NCI-H1694 (cell line): ENCODE measurements around the gene PPM1N.

Experiments
- DNase-seq: peaks from one replicate; lab custom pipeline; 2025; lab: John Stamatoyannopoulos, UW

Gene PPM1N

DNA sequence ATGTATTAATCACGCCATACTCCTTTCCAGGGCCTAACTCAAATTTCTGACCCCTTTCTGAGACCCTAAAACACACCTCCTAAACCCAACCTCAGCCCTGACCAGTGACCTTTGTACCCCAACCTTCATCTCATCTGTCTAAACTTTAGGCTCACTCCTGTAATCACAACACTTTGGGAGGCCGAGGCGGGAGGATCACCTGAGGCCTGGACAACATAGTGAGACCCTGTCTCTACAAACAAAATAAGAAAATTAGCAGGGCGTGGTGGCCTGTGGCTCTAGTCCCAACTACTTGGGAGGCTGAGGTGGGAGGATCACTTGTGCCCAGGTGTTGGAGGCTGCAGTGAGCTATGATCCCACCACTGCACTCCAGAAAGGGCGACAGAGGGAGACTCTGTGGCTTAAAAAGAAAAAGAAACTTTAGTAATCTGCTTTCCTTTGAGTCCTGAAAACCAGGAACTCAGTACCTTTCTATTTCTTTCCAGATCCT, 6.1 kb upstream of the PPM1N start:
- DNase-seq, result no peak

DNA sequence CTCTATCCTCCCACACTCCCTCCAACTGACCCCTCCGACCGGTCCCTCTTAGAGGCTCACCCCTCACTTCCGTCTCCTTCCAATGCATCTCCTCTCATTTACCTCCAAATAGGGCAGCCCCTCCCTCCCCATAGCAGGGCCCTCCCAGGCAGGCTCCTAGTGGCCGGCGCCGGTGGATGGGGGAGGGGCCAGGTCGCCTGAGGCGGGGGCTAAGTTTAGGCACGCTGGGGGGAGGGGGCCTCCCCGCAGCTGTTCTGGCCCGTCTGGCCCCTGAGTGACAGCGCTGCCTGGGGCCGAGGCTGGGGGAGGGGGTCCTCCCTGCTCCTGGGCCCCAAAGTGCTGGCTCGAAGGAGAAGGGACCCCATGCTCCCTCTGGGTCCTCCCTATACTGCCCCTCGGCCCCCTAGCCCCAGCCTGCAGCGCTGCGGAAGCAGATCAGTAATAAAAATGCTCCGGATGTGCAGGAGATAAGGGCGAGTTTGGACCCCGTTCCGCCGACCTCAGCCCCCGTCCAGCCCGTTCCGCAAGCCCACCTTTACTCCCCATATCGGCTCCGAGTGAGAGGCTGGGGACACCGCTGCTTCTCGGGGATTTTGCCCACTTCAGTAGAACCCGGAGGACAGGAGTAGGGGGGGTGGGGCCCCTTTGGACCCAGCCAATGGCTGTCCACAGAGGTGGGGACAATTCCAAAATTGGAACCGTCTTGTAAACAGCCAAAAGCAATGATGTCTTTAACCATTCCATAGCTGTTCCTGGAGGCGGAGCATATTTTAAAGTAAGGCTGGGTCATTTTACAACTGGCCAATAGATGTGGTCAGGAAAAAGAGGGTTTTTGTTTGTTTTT, 5.4 kb upstream of the PPM1N start:
- DNase-seq, result no peak

DNA sequence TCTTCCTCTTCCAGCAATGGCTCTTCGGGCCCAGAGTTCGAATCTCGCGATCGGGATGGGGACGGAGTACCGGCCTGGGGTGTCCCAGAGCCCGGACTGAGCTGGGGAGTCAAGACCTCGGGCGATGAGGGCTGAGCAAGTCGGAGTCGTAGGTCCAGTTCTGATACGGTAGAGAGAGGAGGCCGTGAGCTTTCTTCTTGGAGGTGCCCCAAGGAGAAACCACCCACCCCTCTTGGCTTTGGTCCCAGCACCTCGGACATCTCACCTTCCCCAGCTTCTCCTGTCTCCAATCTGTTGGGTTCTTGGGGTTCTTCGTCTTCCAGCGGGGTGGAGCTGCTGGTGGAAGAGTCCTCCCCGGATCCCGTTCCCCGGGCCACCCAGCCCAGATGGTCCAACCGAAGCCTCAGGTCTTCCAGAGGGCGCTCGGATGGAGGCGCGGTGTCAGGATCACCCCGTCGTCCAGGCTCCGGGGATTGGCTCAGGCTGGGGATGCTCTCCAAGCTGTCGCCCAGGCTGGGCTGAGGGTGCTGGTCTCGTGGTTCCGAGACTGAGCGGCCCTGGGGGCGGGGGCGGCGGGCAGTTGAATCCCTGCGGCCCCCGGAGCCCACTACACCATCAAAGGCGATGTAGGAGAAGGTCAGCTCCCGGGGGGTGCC, 3.9 kb upstream of the PPM1N start:
- DNase-seq, result no peak

- DNase-seq, result no peak
Observed at GRCh38 chr19:45495178-45495577, 3.1 kb upstream of the PPM1N start.

GRCh38 chr19:45496349-45496953, 1.8 kb upstream of the PPM1N start:
- DNase-seq, result no peak

DNA sequence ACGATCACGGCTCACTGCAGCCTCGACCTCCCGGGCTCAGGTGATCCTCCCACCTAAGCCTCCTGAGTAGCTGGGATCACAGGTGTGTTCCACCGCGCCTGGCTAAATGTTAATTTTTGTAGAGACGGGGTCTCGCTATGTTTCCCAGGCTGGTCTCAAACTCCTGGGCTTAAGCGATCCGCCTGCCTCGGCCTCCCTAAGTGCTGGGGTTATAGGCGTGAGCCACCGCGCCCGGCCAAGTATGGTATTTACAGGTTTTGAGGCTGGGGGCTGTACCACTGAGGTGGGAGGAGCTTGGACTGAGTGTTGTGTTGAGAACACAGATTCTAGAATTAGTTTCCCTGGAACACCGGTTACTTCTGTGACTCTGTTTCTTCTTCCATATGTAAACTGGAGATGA, 452 bp upstream of the PPM1N start:
- no peak for DNase-seq

- DNase-seq, result no peak
Observed at GRCh38 chr19:45499196-45500180, 1.2 kb downstream of the PPM1N start.

DNA sequence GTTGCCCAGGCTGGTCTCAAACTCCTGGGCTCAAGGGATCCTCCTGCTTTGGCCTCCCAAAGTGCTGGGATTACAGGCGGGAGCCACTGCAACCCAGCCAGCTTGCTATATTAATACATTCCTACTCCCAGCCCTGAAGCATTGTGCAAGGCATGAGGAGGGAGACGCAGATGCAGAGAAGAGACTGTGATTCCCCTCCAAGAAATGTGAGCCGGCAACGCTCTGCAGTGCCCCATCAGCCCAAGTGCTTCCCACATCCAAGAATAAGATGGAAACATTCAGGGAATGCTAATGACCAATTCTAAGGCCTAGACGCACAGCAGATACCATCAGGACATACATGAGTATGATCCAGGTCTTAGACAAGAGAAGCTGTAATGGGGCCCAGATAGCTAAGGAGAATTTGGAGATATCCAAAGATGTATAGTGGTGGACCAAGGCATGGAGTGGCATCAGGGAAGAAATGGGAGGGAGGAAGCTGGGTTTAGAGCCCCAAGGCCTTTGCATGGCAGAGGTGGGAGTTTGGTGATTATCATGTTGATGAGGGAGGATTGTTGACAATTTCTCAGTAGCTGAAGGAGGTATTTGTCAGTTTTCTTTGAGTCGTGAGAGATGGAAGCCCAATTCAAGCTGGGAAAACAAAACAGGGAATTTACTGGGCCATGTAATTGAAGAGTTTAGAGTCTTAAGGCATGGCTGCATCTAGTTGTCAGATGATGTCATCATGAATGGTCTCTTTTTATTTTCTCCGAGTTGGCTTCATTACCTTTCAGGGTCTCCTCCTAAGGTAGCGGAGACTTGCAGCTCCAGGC, 2.9 kb downstream of the PPM1N start:
- DNase-seq, result no peak

DNA sequence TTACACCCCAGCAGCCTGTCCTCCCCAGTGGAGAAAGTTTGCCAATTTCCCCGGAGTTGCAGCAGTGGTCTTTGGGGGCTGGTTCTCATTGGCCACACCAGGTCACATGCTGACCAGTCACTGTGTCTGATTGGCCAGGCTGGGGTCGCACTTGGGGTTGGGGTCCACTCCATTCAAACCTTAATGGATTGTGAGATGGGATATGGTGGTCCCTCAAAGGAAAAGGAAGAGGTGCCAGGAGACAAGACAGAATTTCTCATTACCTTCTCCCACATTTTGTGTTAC, 3.4 kb downstream of the PPM1N start:
- no peak for DNase-seq

DNA sequence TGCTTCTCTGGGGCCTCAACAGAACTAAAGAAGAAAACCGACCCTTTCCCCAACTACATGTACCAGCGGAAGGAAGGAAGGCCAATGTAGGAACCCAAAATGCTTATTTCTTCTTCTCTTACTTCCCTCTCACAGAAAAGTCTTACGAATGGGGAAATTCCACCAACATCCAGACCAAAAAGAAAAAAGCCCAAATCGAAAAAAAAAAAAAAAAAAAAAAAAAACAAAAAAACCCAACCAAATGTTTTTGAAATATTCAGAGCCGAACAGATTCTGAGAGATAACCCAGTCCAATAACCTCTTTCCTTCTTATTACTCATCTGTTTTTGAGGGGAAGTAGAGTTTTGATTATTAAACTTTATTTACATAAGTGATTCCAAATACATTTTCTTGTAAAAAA, 3.9 kb downstream of the PPM1N start:
- no peak for DNase-seq

GRCh38 chr19:45503909-45504308, 5.7 kb downstream of the PPM1N start:
- no peak for DNase-seq

DNA sequence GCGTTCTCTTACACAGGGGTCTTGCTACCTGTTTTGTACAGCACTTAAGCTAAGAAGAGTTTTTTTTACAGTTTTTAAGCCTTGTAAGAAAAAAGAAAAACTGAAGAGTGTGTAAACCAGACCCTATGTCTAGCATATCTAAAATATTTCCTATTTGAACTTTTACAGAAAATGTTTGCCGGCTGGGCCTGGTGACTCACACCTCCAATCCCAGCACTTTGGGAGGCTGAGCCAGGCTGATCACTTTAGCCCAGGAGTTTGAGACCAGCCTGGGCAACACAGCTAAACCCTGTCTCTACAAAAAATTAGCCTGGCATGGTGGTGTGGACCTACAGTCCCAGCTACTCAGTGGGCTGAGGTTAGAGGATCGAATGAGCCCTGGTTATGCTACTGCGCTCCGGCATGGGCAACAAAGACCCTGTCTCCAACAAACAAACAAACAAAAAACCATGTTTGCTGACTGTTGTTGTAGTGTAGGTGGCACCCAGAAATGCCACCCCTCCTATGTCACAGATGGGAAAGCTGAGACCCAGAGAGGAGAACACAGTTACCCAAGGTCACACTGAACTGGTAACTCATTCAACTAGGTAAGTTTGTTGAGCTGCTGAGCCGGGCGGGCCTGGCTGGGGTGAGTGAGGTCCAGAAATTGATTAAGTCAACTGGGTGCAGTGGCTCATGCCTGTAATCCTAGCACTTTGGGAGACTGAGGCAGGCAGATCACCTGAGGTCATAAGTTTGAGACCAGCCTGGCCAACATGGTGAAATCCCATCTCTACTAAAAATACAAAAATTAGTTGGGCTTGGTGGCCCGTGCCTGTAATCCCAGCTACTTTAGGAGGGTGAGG, 7.1 kb downstream of the PPM1N start:
- DNase-seq, result no peak

DNA sequence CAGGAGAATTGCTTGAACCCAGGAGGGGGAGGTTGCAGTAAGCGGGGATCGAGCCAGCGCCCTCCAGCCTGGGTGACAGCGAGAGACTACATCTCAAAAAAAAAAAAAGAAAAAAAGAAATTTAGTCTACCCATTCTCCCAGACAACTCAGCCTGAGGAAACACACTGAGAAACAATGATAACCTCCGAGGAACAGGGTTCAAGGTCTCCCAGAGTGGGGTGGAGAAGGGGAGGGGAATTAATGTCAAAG, 7.7 kb downstream of the PPM1N start:
- no peak for DNase-seq

DNA sequence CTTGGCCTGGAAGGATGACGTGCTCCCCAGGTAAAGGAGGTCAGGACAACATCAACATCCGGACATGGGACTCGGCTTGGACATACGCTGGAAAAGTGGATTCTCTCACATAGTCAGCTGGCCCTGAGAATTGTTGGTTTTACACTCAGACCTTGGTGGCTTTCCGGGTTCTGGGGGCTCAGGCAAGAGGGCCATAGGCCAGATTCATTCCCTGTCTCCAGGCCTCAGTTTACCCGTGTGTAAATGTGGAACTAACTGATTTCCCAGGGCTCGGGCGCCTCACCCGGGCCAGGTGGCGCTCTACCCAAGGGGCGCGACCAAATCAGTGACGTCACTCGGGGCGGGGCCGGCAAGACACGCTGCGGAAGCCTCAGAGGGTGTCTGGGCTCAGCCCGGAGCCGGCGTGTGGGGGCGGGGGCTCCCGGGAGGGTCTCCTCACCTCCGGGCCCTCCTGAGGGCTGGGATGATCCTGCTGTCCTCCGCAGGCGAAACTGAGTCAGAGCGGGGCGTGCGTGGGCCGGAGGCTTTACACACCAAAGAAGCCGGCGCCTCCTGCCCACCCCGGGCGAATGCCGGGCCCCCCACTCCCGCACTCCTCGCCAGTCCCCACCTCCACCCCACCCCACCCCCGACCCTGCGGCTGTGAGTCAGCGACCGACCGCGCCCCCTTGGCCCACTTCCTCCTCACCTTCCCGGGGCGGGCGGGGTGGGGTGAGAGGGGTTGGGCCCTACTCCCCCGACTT, 8.2 kb downstream of the PPM1N start:
- DNase-seq, result peak; percentile 80

DNA sequence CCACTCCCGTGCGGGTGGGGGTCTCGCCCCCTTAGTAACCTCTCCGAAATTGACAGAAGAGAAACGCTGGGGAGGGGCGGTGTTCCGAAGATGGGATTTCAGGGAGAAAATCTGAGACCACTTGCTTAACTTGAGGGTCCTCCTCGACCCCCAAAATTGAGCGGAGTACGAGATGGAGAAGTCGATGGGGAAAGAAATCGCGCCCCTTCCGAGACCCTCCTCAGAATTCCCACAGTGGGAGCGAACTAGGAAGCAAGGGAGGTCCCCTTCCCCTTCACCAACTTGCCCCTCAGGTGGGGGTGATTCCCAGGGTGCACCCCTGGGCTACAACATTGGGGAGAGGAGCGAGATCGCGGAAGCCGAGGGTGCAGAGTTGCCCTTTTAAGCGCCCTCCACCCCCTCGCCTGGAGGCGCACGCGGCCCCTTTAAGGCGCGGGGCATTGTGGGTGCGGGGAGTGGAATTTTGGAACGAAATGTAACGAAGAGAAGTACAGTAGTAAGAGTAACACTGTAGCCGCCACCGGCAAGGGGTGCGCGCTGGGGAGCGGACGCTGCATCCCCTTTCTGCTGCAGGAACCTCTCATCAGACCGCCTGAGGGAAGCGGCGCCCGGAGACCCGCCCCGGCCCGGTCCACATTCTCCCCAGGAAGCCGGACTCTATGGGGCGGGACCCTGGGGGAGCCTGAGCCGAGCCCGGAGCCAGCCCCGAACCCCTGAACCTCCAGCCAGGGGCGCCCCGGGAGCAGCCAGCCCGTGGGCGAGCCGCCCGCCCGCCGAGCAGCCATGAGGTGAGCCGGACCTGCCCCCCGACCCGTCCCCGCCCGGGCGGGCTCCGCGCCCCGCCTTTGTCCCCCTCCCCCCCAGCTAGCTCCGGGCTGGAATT, 9.0 kb downstream of the PPM1N start, which contains the start of gene VASP:
Gene VASP (plus strand): TSS at position 491 of the 883 bp plus-strand sequence. CDS start 293 bp downstream, at position 784.
- peak; percentile 65 for DNase-seq

- DNase-seq, result no peak
Observed at GRCh38 chr19:45507872-45508416, 9.7 kb downstream of the PPM1N start.

DNA sequence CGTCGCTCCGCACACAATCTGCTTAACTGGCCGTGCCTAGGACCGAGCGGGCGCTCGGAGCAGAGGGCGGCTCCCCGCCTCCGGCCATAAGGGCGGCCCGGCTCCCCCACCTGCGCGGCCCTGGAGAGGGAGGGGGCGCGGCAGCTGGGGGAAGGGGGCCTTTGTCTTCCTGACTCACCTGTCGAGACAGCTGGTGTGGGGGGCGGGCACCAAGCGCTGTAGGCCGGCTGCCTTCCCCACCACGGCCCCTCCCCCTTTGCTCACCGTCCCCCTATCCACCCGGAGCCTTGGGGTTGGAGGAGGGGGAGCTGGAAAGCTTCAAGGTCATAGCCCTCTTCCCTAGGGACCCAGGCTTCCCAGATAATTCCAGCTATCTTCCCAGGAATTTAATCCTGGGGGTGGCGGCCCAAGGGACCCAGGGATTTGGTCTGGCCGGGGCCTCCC, 10.2 kb downstream of the PPM1N start:
- no peak for DNase-seq
